Measurements from ENCODE around the gene IGFN1.

DNA sequence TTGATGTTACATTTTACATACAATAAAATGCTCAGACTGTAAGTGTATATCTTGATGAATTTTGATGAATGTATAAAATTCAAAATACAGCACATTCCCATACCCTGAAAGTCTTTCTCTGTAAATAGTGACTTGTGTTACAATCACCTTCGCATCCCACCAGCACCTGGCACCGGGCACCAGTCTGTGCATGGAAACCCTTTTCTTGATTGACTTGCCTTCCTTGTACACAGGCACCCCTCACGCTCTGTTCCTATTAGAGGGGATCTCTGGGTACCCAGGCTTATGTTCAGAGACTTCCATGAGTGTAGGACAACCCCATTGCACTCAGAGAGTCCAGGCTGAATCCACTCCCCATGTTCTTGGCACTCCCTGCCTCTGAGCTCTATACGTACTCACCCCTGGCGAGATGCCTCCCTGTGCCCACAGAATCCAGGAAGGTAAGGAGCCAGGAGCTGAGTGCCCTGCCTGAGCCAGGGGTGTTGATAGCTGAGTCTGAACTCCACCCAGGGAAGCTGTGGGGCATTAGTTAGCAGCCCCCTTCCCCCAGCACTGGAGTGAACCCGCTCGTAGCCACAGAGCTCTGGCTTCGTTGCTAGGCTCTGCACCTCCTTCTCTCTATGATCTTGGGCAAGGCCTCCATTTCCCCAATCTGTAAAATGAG, 70.2 kb downstream of the IGFN1 start:
- no peak for TF ChIP-seq POLR2AphosphoS5 (IDR thresholded peaks at IDR 0.05)
- TF ChIP-seq, protein P1, sequence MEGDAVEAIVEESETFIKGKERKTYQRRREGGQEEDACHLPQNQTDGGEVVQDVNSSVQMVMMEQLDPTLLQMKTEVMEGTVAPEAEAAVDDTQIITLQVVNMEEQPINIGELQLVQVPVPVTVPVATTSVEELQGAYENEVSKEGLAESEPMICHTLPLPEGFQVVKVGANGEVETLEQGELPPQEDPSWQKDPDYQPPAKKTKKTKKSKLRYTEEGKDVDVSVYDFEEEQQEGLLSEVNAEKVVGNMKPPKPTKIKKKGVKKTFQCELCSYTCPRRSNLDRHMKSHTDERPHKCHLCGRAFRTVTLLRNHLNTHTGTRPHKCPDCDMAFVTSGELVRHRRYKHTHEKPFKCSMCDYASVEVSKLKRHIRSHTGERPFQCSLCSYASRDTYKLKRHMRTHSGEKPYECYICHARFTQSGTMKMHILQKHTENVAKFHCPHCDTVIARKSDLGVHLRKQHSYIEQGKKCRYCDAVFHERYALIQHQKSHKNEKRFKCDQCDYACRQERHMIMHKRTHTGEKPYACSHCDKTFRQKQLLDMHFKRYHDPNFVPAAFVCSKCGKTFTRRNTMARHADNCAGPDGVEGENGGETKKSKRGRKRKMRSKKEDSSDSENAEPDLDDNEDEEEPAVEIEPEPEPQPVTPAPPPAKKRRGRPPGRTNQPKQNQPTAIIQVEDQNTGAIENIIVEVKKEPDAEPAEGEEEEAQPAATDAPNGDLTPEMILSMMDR (IDR thresholded peaks at IDR 0.05 in 8 of 11, conservative IDR thresholded peaks at IDR 0.05 in 3 of 11), result no peak
- TF ChIP-seq POLR2A (IDR thresholded peaks at IDR 0.05), result no peak
